KOPT-K1 (cell line): ENCODE measurements around the gene TREM1.

Experiments used
- H3K27ac ChIP-seq: fragments of 200-600 bp; sonication (generic); 2 replicates; pipeline ENCODE4 v1.5.1; 2016; ENCODE audit warnings: antibody characterized with exemption, mild to moderate bottlenecking, low read depth, low read length; ENCODE audit not compliant: poor library complexity, severe bottlenecking
- H3K36me3 ChIP-seq: fragments of 200-600 bp; sonication (generic); 2 replicates; pipeline ENCODE4 v1.5.1; 2017; ENCODE audit warnings: antibody characterized with exemption, mild to moderate bottlenecking, low read length, moderate library complexity; ENCODE audit not compliant: insufficient read depth
- H3K9me3 ChIP-seq: fragments of 200-600 bp; sonication (generic); 2 replicates; pipeline ENCODE4 v1.5.1; 2017; ENCODE audit warnings: antibody characterized with exemption, low read length, mild to moderate bottlenecking; ENCODE audit not compliant: insufficient read depth, poor library complexity, severe bottlenecking

Gene TREM1

DNA sequence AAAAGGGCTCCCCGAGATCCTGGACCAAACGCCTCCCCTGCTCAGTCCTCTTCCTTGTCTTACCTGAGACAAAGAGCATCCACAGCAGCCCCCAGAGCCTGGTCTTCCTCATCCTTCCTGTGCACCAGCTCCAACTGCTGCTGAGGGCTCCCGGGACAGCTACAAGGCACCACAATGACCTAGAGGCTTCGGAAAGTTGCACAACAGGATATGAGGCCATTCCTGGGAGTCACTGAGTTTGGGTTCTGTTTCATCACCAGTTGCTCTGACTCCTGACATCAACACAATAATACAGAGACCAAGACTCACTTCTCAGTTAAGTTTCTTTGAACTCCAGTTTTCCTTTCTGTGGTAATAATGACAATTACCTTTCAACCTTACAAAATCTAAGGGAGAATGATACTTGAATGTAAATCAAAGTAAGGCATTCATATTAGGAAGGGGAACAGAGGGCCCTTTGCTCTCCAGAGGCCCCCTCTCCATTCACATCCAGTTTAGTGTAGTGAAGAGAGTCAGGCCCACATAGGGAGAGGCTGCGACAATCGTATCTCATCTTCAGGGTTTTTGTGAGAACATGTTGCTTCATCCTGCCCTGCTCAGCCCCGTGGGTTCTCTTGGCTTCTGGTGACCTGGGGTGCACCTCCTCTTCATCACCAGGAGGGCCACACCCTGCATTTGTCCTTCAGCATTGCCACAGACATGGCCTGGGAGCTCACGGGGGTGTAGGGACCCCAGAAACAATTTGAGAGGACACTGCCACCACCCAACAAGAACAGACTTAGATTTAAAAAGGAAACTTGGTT, at the start of gene TREM1:
Gene TREM1, minus strand, starts transcription at position 139 of the 803 bp plus-strand sequence. Its CDS starts 27 bp downstream, at position 112.
- Histone ChIP-seq H3K36me3 (no peaks in the 10 kb centered on the region), H3K27ac (no peak within 1 kb of the TSS)

DNA sequence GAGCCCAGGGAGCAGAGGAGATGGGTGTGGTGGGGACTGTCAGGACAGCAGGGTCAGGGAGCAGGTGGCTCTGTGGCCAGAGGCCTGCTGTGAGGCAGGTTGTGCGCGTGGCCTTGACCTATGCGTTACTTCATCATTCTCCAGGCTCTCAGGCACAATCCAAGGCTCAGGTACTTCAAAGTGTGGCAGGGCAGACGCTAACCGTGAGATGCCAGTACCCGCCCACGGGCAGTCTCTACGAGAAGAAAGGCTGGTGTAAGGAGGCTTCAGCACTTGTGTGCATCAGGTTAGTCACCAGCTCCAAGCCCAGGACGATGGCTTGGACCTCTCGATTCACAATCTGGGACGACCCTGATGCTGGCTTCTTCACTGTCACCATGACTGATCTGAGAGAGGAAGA, 49.5 kb upstream of the TREM1 start:
- Histone ChIP-seq H3K9me3 (no peaks in the 10 kb centered on the region), H3K27ac (peak overlapping the region; percentile 93), H3K36me3 (no peaks in the 10 kb centered on the region)

More for the DNA sequence above, at the start of gene TREM1:
- H3K9me3 ChIP-seq = no peaks in the 10 kb centered on the region

GRCh38 chr6:41335296-41335695, 48.8 kb upstream of the TREM1 start, which contains the start of gene NCR2:
NCR2 (plus strand) TSS chr6:41335608; CDS start chr6:41335877, 269 bp downstream.
- no peaks in the 10 kb centered on the region for H3K9me3 ChIP-seq
- H3K27ac ChIP-seq = peak within 1 kb of the TSS; percentile 93
- no peaks in the 10 kb centered on the region for H3K36me3 ChIP-seq

DNA sequence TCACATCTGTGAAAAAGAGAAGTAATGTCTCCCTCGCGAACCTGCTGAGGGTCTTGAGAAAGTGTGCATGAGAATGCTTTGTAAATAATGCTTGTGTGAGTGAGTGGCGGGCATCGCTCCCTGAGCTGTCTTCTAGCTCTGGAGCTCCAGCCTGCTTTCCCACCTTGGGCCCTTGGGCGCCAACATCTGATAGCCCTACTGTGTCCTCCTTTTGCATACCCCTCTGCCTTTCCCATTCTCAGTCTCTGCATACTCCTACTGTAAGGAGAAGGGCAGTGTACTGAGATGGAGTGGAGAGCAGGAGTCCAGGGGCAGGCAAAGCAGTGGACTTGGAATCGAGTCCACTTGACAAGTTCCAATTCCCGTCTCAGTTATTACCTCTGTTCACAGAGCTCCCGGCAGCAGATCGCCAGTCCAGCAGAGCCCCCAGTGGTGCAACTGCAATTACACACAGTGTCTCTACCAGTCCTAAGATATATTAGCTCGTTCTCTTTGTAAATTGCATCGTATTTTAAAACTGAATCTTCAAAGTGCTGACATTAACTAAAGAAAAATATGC, 48.1 kb upstream of the TREM1 start:
- peak overlapping the region; percentile 93 for H3K27ac ChIP-seq
- no peaks in the 10 kb centered on the region for H3K9me3 ChIP-seq
- H3K36me3 ChIP-seq = no peaks in the 10 kb centered on the region

DNA sequence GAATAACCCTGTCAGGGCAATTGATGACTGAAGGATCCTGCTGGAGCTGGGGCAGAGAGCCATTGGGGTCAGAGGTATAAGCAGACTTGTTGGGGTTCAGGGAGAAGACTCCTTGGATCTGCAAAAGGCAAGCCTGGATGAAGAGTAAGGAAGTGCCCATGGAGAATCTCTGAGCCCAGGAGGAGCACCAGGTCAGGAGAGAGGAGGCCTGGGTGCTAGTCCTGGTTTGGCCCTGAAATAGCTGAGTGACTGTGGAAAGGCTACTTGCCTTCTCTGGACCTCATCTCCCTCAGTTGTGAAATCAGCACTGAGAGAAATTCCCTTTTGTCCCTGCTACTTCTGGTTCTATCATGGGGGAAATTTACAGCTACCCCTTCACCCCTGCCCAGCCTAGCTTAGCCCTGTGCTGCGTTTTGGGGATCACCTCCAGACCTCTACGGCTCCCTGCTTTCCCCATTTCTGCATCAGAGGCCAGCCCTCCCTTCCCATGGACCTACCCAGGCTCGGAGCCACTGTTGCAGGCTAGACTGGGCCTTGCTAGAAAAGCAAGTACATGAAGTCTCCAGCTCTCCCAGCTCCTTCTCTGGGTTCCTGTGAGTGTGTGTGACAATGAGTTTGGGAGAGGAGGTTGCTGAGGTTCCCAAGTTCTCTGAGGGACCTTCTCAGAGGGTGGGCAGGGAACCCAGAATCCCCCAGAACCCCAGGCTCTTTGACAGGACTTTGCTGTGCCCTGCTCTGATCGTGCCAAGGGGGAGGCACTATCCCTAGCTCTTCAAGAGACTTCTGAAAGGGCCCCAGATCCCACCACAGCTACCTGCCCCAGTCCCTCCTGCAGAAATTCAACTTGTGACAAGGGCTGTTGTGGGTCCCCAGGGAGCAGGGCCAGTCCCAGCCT, 46.6 kb upstream of the TREM1 start:
- no peaks in the 10 kb centered on the region for H3K36me3 ChIP-seq
- no peaks in the 10 kb centered on the region for H3K9me3 ChIP-seq
- H3K27ac ChIP-seq = peak overlapping the region; percentile 93

DNA sequence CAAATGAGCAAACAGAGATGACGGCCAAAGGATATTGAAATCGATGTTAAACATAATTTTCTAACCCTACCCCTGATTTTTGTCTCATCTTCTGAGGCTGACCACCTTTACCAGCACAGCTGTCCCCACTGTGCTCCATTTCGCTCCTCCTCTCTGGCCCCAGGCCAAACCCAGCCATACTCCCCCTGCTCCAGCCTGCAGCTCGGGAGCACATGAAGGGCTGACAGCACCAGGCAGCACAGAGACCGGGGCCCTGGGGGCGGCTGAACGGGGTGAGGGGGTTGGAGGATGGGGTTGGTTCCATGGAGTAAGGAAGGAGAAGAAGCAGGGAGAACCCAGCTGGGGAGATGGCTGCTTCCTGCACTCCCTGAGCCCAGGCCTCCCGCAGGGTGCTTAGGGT, 45.8 kb upstream of the TREM1 start:
- peak overlapping the region; percentile 93 for H3K27ac ChIP-seq
- H3K9me3 ChIP-seq = no peaks in the 10 kb centered on the region

GRCh38 chr6:41331401-41332150, 45.1 kb upstream of the TREM1 start:
- Histone ChIP-seq H3K36me3 (no peaks in the 10 kb centered on the region), H3K9me3 (no peaks in the 10 kb centered on the region), H3K27ac (peak overlapping the region; percentile 93)

More for the DNA sequence above, 45.8 kb upstream of the TREM1 start:
- H3K36me3 ChIP-seq = no peaks in the 10 kb centered on the region

DNA sequence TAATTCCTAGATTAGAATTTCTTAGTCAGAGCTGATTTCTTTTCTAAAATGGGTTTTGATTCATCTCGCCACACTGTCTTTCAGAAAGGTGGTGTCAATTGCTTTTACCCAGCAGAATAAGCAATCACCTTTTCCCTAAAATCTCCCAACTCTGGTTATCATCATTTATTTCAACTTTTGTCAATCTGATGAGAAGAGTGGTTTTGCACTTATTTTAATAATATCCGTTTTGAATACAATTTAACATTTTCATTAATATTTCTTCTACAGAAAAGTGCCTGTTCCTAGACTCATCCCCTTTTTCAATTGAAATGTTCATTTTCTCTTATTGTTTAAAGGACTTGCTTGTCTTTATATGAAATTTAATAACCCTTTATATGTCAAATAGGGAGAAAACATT, 40.7 kb upstream of the TREM1 start:
- Histone ChIP-seq H3K36me3 (no peaks in the 10 kb centered on the region), H3K9me3 (no peaks in the 10 kb centered on the region), H3K27ac (no peak overlapping the region)

- H3K36me3 ChIP-seq = no peaks in the 10 kb centered on the region
- no peak overlapping the region for H3K27ac ChIP-seq
- no peaks in the 10 kb centered on the region for H3K9me3 ChIP-seq
Measured at GRCh38 chr6:41326092-41326491, 39.6 kb upstream of the TREM1 start.

DNA sequence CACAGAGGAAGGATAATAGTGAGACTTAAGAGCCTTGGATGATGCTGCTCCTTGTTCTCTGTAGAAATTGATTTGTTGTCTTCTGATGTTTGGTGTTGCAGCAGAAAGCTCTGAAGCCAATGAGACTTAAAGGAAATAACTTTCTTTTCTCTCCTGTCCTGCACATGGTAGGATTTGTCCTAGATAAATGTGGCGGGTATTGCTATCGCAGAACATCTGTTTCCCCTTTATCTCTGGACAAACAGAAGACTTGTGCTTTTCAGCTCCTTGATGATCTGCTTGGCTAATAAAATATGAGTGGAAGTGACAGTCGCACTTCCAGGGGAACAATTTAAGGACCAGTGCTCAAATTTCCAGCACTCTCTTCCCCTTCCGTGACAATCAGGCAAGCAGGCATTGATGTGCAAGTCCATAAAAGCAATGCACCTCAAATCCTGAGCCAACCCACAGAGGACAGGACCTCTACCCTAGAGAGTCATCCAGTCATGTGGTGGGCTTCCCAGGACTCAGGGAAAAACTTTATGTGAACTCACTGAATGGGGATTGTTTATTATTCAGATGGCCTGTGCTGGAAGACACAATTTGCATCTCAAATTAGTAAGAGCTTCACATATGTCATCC, 39.1 kb upstream of the TREM1 start:
- H3K36me3 ChIP-seq = no peaks in the 10 kb centered on the region
- no peak overlapping the region for H3K27ac ChIP-seq

GRCh38 chr6:41321183-41321582, 34.7 kb upstream of the TREM1 start:
- no peak overlapping the region for H3K27ac ChIP-seq

More for the DNA sequence above, 39.1 kb upstream of the TREM1 start:
- H3K9me3 ChIP-seq = no peaks in the 10 kb centered on the region

GRCh38 chr6:41318654-41319565, 32.4 kb upstream of the TREM1 start:
- Histone ChIP-seq H3K9me3 (no peaks in the 10 kb centered on the region), H3K36me3 (no peaks in the 10 kb centered on the region), H3K27ac (peak overlapping the region; percentile 52)

More at GRCh38 chr6:41321183-41321582, 34.7 kb upstream of the TREM1 start:
- Histone ChIP-seq H3K36me3 (no peaks in the 10 kb centered on the region), H3K9me3 (no peaks in the 10 kb centered on the region)

DNA sequence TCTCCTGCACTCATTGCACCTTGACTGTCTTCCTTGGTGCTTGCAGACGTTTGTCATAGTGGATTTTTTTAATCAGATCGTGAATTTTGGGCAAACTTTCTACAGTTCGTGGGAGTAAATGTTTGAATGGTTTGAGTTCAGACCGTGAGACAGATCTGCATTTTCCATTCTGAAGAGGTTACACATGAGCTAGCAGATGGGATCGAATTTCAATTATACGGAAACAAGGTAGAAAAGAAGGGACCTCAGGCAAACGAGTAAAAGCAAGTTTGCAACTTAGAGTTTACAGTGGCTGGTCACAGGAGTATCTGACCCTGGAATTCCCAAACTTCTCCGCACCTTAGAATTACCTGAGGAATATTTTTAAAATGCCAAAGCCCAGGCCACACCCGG, 31.8 kb upstream of the TREM1 start:
- Histone ChIP-seq H3K27ac (peak overlapping the region; percentile 52), H3K36me3 (no peaks in the 10 kb centered on the region), H3K9me3 (no peaks in the 10 kb centered on the region)
